ENCODE results near the gene ASAP2.

The ASAP2 gene

DNA sequence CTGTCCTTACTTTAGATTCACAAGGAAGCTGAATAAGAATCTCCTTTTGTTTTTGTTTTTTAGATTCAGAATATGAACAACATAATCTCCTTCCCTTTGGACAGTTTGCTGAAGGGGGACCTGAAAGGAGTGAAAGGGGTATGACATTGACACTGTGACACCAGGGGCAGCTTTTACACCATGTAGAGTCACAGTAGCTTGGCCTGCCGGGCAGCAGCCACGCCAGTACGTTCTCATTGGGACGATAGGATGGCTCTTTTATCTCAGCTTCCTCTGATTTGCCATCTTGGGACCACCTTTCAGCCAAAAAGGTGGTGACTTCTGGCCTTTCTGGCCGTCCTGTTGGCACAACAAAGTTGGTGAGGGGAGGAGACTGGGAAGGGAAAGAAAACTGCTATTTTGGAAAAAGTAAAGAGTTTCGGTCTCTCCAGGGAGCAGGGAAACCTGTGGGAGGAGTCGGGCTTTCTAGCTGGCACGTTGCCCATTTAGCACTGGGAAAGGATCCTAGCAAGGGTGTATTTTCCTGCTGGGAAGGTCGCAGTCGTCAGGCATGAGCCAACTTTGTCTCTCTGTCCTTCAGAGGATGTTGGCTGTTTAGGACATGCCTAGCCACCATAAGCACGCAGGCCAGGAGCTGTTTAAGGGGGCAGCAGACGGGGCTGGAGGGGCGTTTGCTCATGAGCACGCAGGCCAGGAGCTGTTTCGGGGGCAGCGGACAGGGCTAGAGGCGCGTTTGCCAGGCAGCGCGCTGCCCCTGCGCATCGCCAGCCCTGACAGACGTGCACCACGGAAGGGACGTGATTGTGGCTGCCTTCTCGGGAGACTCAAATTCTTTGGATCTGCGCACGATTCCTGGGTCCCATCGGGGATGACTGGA, 112.1 kb downstream of the ASAP2 start:
- TF ChIP-seq, protein P1, sequence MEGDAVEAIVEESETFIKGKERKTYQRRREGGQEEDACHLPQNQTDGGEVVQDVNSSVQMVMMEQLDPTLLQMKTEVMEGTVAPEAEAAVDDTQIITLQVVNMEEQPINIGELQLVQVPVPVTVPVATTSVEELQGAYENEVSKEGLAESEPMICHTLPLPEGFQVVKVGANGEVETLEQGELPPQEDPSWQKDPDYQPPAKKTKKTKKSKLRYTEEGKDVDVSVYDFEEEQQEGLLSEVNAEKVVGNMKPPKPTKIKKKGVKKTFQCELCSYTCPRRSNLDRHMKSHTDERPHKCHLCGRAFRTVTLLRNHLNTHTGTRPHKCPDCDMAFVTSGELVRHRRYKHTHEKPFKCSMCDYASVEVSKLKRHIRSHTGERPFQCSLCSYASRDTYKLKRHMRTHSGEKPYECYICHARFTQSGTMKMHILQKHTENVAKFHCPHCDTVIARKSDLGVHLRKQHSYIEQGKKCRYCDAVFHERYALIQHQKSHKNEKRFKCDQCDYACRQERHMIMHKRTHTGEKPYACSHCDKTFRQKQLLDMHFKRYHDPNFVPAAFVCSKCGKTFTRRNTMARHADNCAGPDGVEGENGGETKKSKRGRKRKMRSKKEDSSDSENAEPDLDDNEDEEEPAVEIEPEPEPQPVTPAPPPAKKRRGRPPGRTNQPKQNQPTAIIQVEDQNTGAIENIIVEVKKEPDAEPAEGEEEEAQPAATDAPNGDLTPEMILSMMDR (IDR thresholded peaks at IDR 0.05; ENCODE audit: low read depth, low read length, missing control alignments) = no peak
- H3K4me3 ChIP-seq (replicated peaks; ENCODE audit: low read depth, low read length) = no peak overlapping the region
- DNase-seq (ENCODE audit: extremely low read depth, low read depth) = no peak

DNA sequence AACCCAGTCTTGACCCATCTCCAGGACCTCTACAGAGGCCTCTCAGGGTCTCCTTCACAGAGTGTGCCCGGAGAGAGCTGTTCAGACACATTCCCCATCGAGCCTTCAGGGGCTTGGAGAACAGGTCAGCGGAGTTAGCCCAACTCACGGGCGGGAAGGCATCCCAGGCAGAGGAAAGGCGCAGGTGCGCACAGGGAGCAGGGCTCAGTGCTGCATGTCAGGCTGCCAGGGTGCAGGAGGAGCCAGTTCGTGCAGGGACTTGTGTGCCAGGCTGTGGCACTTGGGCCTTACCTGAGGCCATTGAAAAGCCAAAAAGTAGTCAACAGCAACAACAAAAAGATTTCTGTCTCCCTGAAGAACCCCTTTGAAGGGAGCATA, 112.7 kb downstream of the ASAP2 start:
- TF ChIP-seq, protein P1 (IDR thresholded peaks at IDR 0.05; ENCODE audit: low read depth, low read length, missing control alignments) = no peak
- DNase-seq (ENCODE audit: extremely low read depth, low read depth) = no peak

DNA sequence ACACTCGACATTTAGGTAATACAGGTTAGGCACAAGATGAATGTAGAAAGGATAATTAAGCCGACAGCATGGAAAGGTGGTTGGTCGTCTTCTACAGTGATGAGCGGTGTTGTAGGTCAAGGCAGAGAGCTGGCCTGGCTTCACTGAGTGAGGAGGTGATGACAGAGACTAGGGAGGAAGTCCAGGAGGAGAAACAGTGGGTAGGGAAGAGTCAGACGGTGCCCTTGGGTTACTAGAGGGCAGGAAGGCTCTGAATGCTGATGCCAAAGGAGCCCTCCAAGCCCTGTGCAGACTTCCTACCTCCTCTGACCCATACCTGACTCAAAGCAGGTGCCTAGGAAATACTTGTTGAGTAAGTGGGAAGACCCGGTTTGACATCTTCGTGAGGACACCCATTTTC, 116.0 kb downstream of the ASAP2 start:
- TF ChIP-seq, protein P1 (IDR thresholded peaks at IDR 0.05; ENCODE audit: low read depth, low read length, missing control alignments) = no peak
- H3K4me3 ChIP-seq (replicated peaks; ENCODE audit: low read depth, low read length) = no peak overlapping the region
- no peak for DNase-seq (ENCODE audit: extremely low read depth, low read depth)

More for the DNA sequence above, 112.7 kb downstream of the ASAP2 start:
- no peak overlapping the region for H3K4me3 ChIP-seq (replicated peaks; ENCODE audit: low read depth, low read length)

DNA sequence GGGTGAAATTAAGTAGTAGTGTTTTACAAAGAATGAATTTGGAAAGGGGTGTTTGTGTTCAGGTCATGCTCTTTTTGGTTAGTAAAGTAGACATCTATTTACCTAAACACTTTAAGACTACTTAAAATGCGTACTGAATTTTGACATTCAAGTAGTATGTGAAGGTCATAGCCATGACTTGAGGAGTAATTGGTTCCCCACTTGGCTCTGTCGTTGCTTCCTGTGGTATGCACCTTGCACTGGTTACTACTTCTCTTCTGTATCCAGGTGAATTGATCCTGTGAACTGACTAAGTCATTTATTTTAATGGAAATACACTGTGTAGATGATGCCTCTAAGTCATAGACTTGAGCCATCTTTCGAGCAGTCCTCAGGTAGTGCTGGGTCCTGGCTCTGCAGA, 118.8 kb downstream of the ASAP2 start:
- TF ChIP-seq, protein P1 (IDR thresholded peaks at IDR 0.05; ENCODE audit: low read depth, low read length, missing control alignments) = no peak
- no peak overlapping the region for H3K4me3 ChIP-seq (replicated peaks; ENCODE audit: low read depth, low read length)
- DNase-seq (ENCODE audit: extremely low read depth, low read depth) = no peak

DNA sequence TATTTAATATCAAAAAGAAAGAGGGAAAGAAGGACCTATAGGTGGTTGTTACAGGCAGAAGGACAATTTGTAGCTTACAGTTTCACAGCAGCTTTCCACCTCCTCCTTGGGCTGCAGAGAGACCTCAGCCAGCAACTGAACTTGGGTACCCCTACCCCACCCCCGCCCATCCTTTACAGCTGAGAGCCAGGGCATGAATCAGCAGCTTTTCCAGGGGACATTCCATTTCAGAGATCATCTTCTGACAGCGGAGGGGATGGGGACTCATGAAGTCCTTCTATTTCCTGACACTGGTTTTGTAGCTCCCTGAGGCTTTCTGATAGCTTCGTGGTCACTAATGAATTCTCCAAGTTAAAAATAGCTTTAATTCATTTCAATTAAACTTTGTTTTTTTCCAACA, 120.4 kb downstream of the ASAP2 start:
- DNase-seq (ENCODE audit: extremely low read depth, low read depth) = no peak
- TF ChIP-seq, protein P1 (IDR thresholded peaks at IDR 0.05; ENCODE audit: low read depth, low read length, missing control alignments) = no peak
- H3K4me3 ChIP-seq (replicated peaks; ENCODE audit: low read depth, low read length) = no peak overlapping the region

DNA sequence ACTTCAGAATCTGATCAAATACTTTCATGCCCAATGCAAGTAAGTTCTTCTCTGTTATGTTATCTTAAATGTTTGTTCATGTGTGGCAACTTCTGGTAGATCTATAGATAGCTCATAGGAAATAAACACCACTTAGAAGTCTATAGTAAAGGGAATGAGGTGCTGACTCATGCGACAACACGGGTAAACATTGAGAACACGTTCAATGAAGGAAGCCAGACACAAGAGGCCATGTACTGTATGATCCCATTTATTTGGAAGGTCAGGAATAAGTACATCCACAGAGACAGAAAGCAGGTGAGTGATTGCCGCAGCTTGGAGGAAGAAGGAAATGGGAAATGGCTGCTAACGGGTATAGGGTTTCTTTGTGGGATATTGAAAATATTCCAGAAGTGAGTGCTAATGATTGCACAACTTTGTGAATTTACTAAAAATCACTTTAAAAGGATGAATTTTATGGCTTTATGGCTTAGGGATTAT, 121.3 kb downstream of the ASAP2 start:
- no peak for DNase-seq (ENCODE audit: extremely low read depth, low read depth)
- H3K4me3 ChIP-seq (replicated peaks; ENCODE audit: low read depth, low read length) = no peak overlapping the region
- TF ChIP-seq, protein P1 (IDR thresholded peaks at IDR 0.05; ENCODE audit: low read depth, low read length, missing control alignments) = no peak

Data from HFF-Myc (cell line).